Ramos (cell line): ENCODE results near the gene ZSCAN5A.
"Not testable (repeated sequence)": the region's sequence is repeated elsewhere in the genome, so short reads cannot be mapped to it uniquely, and the experiment has no call there.

Experiments used
- in situ Hi-C: fragments of 300-500 bp; cut with MboI; formaldehyde crosslinking; loops from one replicate; pipeline ENCODE4 v1.14.3; 2022; ENCODE audit warnings: low sequenced_read_pairs; ENCODE audit not compliant: unreplicated experiment

The ZSCAN5A gene

DNA sequence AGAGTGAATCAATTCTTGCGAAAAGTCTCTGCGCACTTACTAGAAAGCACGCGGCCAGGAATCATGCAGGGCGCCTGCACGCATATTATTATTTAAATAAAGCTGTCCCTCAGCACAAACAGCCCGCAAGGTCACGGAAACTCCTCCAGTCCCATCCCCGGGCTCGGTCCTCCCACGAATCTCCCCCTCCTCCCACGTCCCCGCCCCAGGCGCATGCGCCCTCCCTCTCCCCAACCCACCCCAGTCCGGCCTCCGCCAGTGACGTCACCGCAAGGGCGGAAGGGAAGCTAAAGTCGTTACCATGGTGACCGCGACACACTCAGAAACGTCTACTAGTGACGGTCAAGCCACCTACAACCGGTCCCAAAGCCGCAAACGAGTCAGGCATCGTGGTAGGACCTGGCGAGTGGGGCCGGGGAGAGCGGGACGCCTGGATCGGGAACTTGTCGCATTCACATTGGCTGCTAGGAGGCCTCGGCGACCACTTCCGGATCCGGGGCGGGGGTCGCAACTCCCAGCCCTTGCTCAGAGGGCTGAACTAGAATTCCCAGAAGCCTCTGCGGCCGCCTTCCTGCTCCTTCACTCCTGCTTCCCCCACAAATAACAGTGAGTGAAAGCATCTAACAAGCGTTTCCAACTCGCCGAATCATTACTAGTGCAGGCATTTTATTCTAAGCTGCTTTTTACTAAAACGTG lies at the start of gene ZSCAN5A:
TSS of gene ZSCAN5A (minus strand) at position 459 of the 696 bp plus-strand sequence. CDS start 89,793 bp downstream, outside the sequence.
- in situ Hi-C loops, result loop anchor here (25.0 kb wide), 1 partner anchor 227 kb away; no protein-coding TSS in a partner anchor

- in situ Hi-C loops, result no loop called here
Observed at GRCh38 chr19:56360841-56361240, 46.2 kb upstream of the ZSCAN5A start.

GRCh38 chr19:56356944-56357343 lies 42.3 kb upstream of the ZSCAN5A start:
- in situ Hi-C loops, result no loop called here

- in situ Hi-C loops, result no loop called here
Observed at GRCh38 chr19:56355517-56355916, 40.9 kb upstream of the ZSCAN5A start.

- in situ Hi-C loops, result no loop called here
Observed at GRCh38 chr19:56351208-56351607, 36.6 kb upstream of the ZSCAN5A start.

GRCh38 chr19:56350416-56351045 lies 35.9 kb upstream of the ZSCAN5A start:
- in situ Hi-C loops, result no loop called here

GRCh38 chr19:56348289-56348877 lies 33.7 kb upstream of the ZSCAN5A start:
- in situ Hi-C loops, result no loop called here

DNA sequence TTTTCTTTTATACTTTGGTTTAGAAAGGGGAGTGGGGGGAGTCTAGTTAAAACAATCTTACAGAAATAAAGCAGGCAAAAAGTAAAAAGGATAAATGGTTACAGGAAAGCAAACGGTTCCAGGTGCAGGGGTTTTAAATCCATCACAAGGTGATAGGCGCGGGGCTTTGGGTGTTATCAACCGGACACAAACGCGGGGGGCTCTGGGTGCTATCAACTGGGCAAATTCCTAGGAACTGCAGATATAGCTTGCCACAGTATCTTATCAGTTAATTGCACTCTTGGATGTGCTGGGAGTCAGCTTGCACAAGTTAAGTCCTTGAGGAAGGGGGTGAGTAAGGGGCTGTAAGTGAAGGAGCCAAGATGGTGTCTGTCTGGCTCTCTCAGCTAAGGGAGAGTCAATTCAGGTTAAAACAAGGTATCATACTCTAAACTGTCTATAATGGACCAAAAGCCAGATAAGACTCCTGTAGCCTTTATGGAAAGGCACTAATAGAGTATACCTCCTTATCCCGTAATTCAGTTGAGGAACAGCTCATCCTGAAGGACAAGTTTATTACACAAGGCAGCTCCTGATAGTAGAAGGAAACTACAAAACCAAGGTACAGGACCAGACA lies 32.6 kb upstream of the ZSCAN5A start:
- in situ Hi-C loops, result no loop called here

GRCh38 chr19:56341948-56342347 lies 27.3 kb upstream of the ZSCAN5A start:
- in situ Hi-C loops, result no loop called here

DNA sequence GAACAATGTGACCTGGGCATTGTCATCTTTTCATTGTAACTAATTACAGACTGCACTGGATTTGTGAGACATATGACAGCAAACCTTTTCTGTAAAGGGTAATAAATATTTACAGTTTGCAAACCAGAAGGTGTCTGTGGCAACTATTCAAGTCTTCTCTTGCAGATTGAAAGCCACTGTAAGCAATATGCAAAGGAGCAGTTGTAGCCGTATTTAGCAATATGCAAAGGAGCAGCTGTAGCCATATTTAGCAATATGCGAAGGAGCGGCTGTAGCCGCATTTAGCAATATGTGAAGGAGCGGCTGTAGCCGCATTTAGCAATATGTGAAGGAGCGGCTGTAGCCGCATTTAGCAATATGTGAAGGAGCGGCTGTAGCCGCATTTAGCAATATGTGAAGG lies 24.4 kb upstream of the ZSCAN5A start:
- in situ Hi-C loops, result not testable (repeated sequence)

GRCh38 chr19:56337077-56337476 lies 22.4 kb upstream of the ZSCAN5A start:
- in situ Hi-C loops, result not testable (repeated sequence)

GRCh38 chr19:56335371-56335770 lies 20.7 kb upstream of the ZSCAN5A start:
- in situ Hi-C loops, result not testable (repeated sequence)

DNA sequence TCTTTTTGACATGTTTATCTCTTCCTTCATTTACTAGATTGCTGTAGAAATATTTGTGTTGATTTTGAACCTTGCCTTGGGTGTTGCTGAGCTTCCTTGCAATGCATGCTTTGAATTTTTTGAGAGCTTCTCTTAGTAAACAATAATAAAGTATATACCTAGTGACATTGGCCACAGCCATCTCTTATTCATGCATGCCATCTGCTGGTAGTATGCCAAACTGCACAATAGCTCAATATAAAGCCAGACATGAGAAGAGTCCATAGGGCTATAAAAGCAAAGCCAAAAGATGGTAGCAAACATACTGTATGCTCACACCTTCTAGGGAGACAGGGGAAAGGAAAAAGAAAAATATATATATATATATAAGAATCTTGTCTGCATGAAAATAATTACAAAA lies 18.9 kb upstream of the ZSCAN5A start:
- in situ Hi-C loops, result no loop called here

DNA sequence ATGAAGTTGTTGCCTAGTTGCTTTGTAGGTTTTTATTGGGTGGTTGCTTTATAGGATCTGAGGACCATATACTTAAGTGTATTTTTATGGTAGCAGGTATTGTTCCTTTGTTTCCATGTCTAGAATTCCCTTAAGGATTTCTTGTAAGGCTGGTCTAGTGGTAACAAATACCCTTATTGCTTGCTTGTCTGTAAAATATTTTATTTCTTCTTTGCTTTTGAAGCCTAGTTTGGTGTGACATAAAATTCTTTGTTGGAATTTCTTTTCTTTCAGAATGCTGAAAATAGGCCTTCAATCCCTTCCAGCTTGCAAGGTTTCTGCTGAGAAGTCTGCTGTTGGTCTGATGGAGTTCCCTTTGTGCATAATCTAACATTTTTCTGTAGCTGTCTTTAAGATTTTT lies 18.1 kb upstream of the ZSCAN5A start:
- in situ Hi-C loops, result no loop called here

GRCh38 chr19:56324436-56324835 lies 9.8 kb upstream of the ZSCAN5A start:
- in situ Hi-C loops, result loop anchor here (25.0 kb wide), 1 partner anchor 237 kb away; no protein-coding TSS in a partner anchor

GRCh38 chr19:56321989-56322440 lies 7.4 kb upstream of the ZSCAN5A start:
- in situ Hi-C loops, result loop anchor here (25.0 kb wide), 1 partner anchor 235 kb away; no protein-coding TSS in a partner anchor

DNA sequence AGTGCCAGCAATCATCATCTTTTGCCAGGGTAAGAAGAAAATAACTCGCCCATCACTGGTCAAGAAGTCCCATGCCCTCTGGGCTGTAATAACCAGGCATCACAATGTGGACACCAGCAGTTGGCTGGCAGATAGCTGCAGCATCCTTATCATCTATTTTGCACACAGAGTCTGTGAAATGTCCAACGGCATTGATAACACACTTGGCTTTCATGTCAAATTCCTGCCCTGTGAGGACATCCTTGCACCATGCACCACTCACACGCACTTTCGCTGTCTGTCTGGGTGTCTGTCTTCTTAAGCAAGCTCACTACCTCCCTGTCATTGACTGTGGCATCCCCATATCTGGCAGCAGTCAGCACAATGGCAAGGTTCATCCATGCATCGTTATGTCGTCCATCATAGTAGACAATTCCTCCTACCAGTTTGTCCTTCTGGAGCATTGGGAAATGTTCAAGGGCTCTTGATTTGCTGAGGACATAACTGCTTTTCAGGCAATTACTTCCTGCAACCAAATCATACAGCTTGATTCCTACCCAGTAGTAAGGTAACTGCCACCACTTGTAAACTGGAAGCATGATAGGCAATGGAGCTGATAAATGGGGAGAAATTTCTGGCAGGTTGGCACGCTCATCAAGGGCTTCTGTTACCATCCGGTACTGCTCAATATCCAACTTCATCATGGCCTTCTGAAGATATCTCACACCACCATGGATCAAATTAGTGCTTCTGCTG lies 6.8 kb upstream of the ZSCAN5A start:
- in situ Hi-C loops, result loop anchor here (25.0 kb wide), 1 partner anchor 234 kb away; no protein-coding TSS in a partner anchor

DNA sequence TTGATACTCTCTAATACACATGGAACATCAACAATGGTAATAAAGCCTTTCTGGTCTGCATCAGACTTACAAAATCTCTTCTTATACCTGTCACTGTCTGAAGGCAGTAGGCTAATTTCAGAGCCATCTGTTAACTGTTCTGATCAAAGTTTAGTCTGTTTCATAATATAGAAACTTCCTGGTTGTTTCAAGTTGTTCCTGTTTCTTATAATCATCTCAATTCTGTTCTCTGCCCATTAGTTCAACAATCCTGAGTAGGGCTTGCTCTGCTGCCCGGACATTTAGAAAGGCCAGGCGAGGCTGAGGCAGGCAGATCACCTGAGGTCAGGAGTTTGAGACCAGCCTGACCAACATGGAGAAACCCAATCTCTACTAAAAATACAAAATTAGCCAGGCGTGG lies 5.4 kb upstream of the ZSCAN5A start:
- in situ Hi-C loops, result loop anchor here (25.0 kb wide), 1 partner anchor 233 kb away; no protein-coding TSS in a partner anchor

DNA sequence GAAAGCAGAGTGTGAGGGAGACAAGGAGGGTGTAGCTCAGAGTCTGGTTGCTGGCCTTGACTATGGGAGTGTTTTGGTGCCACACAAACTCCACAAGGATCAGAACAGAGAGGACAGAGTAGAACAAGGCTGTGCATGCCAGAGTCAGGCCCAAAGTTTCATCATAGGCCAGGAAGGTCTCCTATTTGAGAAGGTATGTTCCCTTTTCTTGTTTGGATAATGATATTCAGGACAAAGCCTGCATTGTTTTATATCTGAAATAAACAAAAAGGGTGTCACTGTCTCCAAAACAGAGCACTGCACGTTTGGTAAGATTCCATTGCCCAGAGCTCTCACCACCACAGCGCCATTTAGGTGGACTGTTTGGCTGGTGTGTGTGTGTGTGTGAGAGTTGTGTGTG lies 3.1 kb upstream of the ZSCAN5A start:
- in situ Hi-C loops, result loop anchor here (25.0 kb wide), 1 partner anchor 230 kb away; no protein-coding TSS in a partner anchor

DNA sequence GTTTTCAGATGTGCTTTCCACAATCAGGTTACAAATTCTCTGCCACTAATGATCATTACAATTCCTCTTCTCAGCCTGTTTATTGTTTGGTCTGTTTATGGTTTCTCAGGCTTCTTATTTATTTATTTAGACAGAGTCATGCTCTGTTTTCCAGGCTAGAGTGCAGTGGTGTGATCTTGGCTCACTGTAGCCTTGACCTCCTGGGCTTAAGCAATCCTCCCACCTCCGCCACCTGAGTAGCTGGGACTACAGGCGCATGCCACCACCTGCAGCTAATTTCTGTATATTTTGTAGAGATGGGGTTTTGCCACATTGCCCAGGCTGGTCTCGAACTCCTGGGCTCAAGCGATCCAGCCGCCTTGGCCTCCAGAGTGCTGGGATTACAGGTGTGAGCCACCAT lies 2.1 kb upstream of the ZSCAN5A start:
- in situ Hi-C loops, result loop anchor here (25.0 kb wide), 1 partner anchor 229 kb away; no protein-coding TSS in a partner anchor
